ENCODE measurements around the gene ATP8A1. TPM values are rescaled to one million over a fixed set of nuclear protein-coding genes. Genes with fewer than 3 reads are reported as not detected.

Gene ATP8A1
- total and polyA plus RNA-seq, 2 of the 8 experiments (the other 6 are each of a cell fraction or from before 2014, with no cell fraction given), result 3.7 to 14.9 TPM

GRCh38 chr4:42453612-42454011 lies 203.3 kb downstream of the ATP8A1 start:
- Histone ChIP-seq H3K27me3 (replicated peaks in 1 of 4; ENCODE audit: control insufficient read depth in 3 of 4, extremely low read depth in 1 of 4, insufficient read depth in 3 of 4, low read length in 3 of 4) (no peaks in the 10 kb centered on the region), H3K14ac (ENCODE audit: insufficient read length) (no peak overlapping the region), H2AK5ac (ENCODE audit: low read depth, low read length) (no peak overlapping the region), H3K23ac (ENCODE audit: insufficient read length) (no peak overlapping the region), H2BK5ac (ENCODE audit: low read depth, low read length) (no peak overlapping the region), H3K36me3 (ENCODE audit: control insufficient read depth in 2 of 4, insufficient read depth in 4 of 4, low read length in 3 of 4) (no peaks in the 10 kb centered on the region), H4K5ac (ENCODE audit: insufficient read length, low read depth, low read length) (no peak overlapping the region), H4K91ac (replicated peaks; ENCODE audit: insufficient read length, low read length) (no peak overlapping the region), H2BK12ac (ENCODE audit: low read depth, low read length) (no peak overlapping the region), H2BK15ac (ENCODE audit: low read length) (no peak overlapping the region), H3K79me1 (ENCODE audit: low read depth, low read length) (no peaks in the 10 kb centered on the region), H3K18ac (ENCODE audit: extremely low read depth, low read length) (no peak overlapping the region), H2BK120ac (replicated peaks; ENCODE audit: low read depth, low read length) (no peak overlapping the region), H2BK20ac (ENCODE audit: low read length) (no peak overlapping the region), H3K79me2 (ENCODE audit: control insufficient read depth in 1 of 2, insufficient read depth in 2 of 2, low read length in 2 of 2) (no peaks in the 10 kb centered on the region), H3K4me3 (ENCODE audit: extremely low read depth in 1 of 4, insufficient read depth in 2 of 4, low read depth in 3 of 4, low read length in 4 of 4) (no peak overlapping the region), H4K20me1 (replicated peaks in 1 of 2; ENCODE audit: control insufficient read depth in 1 of 2, insufficient read depth in 2 of 2, low read length in 2 of 2) (no peaks in the 10 kb centered on the region), H3K27ac (ENCODE audit: low read depth, low read length) (no peak overlapping the region), H3K9me3 (ENCODE audit: insufficient read depth in 2 of 2, low read depth in 1 of 2, low read length in 1 of 2) (no peaks in the 10 kb centered on the region), H3K56ac (replicated peaks; ENCODE audit: insufficient read length, low read depth, low read length) (no peak overlapping the region), H3K4ac (replicated peaks; ENCODE audit: insufficient read length, low read depth, low read length) (no peak overlapping the region), H3K4me1 (replicated peaks in 1 of 4; ENCODE audit: control insufficient read depth in 3 of 4, insufficient read depth in 4 of 4, low read length in 3 of 4) (peaks cover under 1 to 15% (median 5%) of the 10 kb centered on the region in 4 experiments; a peak in 4 of 7 replicates), H3K4me2 (ENCODE audit: insufficient read depth in 1 of 2, low read depth in 2 of 2, low read length in 2 of 2) (no peak overlapping the region), H2AFZ (ENCODE audit: low read length) (no peak overlapping the region), H4K8ac (ENCODE audit: extremely low read depth, insufficient read depth, low read length) (no peak overlapping the region), H3K23me2 (ENCODE audit: low read depth, low read length) (no peaks in the 10 kb centered on the region), H3K9ac (replicated peaks in 1 of 4; ENCODE audit: extremely low read depth in 1 of 4, low read depth in 3 of 4, low read length in 3 of 4) (no peak overlapping the region)
- no peak for TF ChIP-seq RBBP5 (IDR thresholded peaks at IDR 0.05; ENCODE audit: borderline replicate concordance, low read depth, low read length)
- TF ChIP-seq CHD2 (IDR thresholded peaks at IDR 0.05; ENCODE audit: low read length), result no peak
- TF ChIP-seq ZNF274 (IDR thresholded peaks at IDR 0.05; ENCODE audit: borderline replicate concordance, extremely low read depth, low read length), result no peak
- TF ChIP-seq CBX8 (IDR thresholded peaks at IDR 0.05; ENCODE audit: borderline replicate concordance, low read depth, low read length), result no peak
- TF ChIP-seq GABPA (IDR thresholded peaks at IDR 0.05; ENCODE audit: borderline replicate concordance, insufficient read depth, low read length), result no peak
- TF ChIP-seq EGR1 (IDR thresholded peaks at IDR 0.05; ENCODE audit: borderline replicate concordance, low read depth, low read length), result no peak
- TF ChIP-seq POLR2A (IDR thresholded peaks at IDR 0.05; ENCODE audit: control extremely low read depth in 1 of 2, low read depth in 2 of 2, low read length in 2 of 2), result no peak
- no peak for TF ChIP-seq TCF12 (IDR thresholded peaks at IDR 0.05; ENCODE audit: low read depth, low read length)
- no peak for TF ChIP-seq KDM1A (IDR thresholded peaks at IDR 0.05; ENCODE audit: borderline replicate concordance, low read length)
- TF ChIP-seq BACH1 (IDR thresholded peaks at IDR 0.05; ENCODE audit: low read length), result no peak
- TF ChIP-seq SAP30 (IDR thresholded peaks at IDR 0.05; ENCODE audit: insufficient read depth, insufficient replicate concordance, low read length), result no peak
- no peak for TF ChIP-seq SP1 (IDR thresholded peaks at IDR 0.05; ENCODE audit: low read depth, low read length)
- TF ChIP-seq CTBP2 (IDR thresholded peaks at IDR 0.05; ENCODE audit: borderline replicate concordance, insufficient read depth, insufficient read length, low read length), result no peak
- no peak for TF ChIP-seq ATF2 (IDR thresholded peaks at IDR 0.05; ENCODE audit: low read length)
- ChIA-PET POLR2A (ENCODE audit: partially characterized antibody) (no interaction called here), CTCF (ENCODE audit: partially characterized antibody) (no interaction called here)
- WGBS, 2 experiments (ENCODE audit: extremely low coverage in 1 of 2, insufficient coverage in 1 of 2, insufficient read length in 1 of 2, insufficient replicate concordance in 2 of 2, low coverage in 1 of 2, low lambda C conversion rate in 2 of 2, missing lambda C conversion rate in 1 of 2), result 64% methylated on average over 1 of the region's 1 CpG; no CpG with 5 or more reads in 1 of the 2 experiments
- no peak for FAIRE-seq
- DNase-seq (ENCODE audit: low read depth in 1 of 2, low spot score in 2 of 2), result no peak
